ENCODE measurements around the gene SLFN5.
"Not testable (repeated sequence)": the region's sequence is repeated elsewhere in the genome, so short reads cannot be mapped to it uniquely, and the experiment has no call there.

The SLFN5 gene
- long read RNA-seq, donor 1, full-length matches to known transcripts: 3 of 10 reads
- long read RNA-seq, donor 1, partial matches to known transcripts: 7 of 10 reads
- long read RNA-seq, donor 1, other reads (novel, unspliced or antisense): 0 of 10 reads
- long read RNA-seq, donor 2, full-length matches to known transcripts: 2 of 2 reads
- long read RNA-seq, donor 2, partial matches to known transcripts: 0 of 2 reads
- long read RNA-seq, donor 2, other reads (novel, unspliced or antisense): 0 of 2 reads
- long read RNA-seq, donor 3, partial matches to known transcripts: 0 of 2 reads
- long read RNA-seq, donor 3, other reads (novel, unspliced or antisense): 0 of 2 reads
- long read RNA-seq, donor 4, full-length matches to known transcripts: 4 of 4 reads
- long read RNA-seq, donor 4, partial matches to known transcripts: 0 of 4 reads
- long read RNA-seq, donor 4, other reads (novel, unspliced or antisense): 0 of 4 reads
- long read RNA-seq, donor 5, full-length matches to known transcripts: 4 of 4 reads
- long read RNA-seq, donor 5, partial matches to known transcripts: 0 of 4 reads
- long read RNA-seq, donor 5, other reads (novel, unspliced or antisense): 0 of 4 reads
- long read RNA-seq, donor 6, partial matches to known transcripts: 0 of 2 reads
- long read RNA-seq, donor 6, other reads (novel, unspliced or antisense): 0 of 2 reads
- long read RNA-seq, donor 7: 0 reads
- long read RNA-seq, donor 8, full-length matches to known transcripts: 4 of 4 reads
- long read RNA-seq, donor 8, partial matches to known transcripts: 0 of 4 reads
- long read RNA-seq, donor 8, other reads (novel, unspliced or antisense): 0 of 4 reads

DNA sequence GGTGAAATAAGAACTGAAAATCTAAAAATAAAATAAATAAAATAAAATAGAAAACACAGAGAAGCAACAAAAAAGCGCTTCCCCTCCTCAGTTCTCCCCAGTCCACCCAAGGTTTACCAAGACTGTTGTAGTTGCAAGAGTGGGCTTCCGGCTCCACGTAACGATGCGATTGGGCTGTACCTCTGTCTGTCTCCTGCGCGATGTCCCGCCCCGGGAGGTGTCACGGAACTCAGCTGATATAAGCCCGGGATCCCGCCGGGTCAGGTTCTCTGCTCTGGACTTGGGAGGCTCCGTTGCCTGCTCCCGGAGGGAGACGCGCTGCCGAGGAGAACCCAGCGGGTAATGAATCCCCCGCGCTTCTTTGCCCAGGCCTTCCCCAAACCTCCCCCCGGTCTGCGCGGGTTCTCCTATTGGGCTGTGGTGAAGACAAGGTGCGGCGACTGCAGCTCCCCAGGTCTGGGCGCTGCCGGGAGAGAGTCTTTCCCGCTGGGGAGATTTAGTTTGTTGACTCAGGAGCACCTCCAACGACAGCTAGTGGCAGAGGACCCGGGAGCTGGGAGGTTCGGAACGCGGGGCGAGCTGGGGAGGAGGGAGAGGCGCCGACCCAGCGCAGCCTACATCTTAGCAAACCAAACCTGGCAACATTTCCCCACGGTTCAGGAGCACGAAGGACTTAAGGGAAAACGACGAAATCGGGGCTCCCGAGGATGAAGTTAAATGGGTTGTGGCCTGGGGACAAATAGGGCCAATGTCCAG lies at the start of gene SLFN5:
Gene SLFN5 (plus strand): TSS at position 268 of the 756 bp plus-strand sequence. CDS start 15,619 bp downstream, outside the sequence.
- DNase-seq: peak; percentile 91

DNA sequence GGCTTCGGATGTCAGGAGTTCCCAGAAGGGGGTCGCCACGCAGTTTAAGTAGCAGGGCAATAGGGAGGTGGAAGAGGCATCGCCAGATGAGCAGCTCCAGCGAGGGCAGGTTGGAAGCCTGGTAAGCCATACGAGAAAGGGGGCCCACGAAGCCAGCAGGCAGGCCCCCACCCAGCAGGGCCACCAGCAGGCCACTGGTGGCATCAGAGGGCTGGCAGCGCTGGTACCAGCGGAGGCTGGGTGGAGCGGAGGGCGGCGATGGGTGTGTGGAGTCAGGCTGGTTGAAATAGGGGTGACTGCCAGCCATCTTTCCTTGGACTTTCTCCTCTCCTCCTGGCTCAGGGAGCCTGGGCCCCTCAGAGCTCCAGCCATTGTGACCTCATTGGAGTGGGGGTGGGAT lies 48.9 kb upstream of the SLFN5 start, which contains the start of gene SLC35G3:
Gene SLC35G3 (minus strand): TSS at position 393 of the 400 bp plus-strand sequence. CDS start 86 bp downstream, at position 307.
- DNase-seq: not testable (repeated sequence)

DNA sequence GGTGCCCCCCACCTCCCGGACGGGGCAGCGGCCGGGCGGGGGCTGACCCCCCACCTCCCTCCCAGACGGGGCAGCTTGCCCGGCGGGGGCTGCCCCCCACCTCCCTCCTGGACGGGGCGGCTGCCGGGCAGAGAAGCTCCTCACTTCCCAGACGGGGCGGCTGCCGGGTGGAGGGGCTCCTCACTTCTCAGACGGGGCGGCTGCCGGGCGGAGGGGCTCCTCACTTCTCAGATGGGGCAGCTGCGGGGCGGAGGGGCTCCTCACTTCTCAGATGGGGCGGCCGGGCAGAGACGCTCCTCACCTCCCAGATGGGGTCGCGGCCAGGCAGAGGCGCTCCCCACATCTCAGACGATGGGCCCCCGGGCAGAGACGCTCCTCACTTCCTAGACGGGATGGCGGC lies 47.8 kb upstream of the SLFN5 start:
- not testable (repeated sequence) for DNase-seq

DNA sequence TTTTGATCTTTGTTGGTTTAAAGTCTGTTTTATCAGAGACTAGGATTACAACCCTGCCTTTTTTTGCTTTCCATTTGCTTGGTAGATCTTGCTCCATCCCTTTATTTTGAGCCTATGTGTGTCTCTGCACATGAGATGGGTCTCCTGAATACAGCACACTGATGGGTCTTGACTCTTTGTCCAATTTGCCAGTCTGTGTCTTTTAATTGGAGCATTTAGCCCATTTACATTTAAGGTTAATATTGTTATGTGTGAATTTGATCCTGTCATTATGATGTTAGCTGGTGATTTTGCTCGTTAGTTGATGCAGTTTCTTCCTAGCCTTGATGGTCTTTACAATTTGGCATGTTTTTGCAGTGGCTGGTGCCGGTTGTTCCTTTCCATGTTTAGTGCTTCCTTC lies 40.3 kb upstream of the SLFN5 start:
- not testable (repeated sequence) for DNase-seq

DNA sequence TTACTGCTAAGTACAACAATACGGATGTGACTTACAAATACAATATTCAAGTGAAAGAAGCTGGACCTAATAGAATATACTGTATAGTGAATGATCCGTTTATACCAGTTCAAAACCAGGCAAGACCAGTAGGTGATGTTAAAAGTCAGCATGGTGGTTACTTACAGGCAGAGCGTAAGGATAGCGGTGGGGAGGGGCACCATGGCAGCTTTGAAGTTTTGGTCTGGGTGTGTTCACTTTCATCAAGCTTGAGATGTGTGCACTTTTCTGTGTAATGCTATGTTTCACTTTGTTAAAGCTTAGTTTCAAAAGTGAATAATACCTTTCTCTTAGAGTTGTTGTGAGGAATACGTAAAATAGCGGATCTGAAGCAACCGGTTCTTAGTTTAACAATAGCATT lies 32.1 kb upstream of the SLFN5 start:
- no peak for DNase-seq

DNA sequence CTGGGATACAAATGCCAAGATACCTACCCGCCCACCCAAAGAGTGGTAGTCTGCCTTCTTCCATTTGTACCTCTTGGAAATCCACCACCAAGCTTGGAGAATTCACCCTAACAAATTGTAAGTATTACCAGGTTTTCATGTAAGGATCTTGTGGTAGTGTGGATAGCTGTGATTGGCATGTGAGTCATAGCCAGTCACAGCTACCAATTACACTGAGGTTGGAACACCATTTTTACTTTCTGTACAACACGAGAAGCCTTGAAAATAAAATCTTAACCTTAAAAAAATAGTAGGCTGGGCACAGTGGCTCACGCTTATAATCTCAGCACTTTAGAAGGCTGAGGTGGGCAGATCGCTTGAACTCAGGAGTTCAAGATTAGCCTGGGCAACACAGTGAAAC lies 30.2 kb upstream of the SLFN5 start:
- DNase-seq: no peak

DNA sequence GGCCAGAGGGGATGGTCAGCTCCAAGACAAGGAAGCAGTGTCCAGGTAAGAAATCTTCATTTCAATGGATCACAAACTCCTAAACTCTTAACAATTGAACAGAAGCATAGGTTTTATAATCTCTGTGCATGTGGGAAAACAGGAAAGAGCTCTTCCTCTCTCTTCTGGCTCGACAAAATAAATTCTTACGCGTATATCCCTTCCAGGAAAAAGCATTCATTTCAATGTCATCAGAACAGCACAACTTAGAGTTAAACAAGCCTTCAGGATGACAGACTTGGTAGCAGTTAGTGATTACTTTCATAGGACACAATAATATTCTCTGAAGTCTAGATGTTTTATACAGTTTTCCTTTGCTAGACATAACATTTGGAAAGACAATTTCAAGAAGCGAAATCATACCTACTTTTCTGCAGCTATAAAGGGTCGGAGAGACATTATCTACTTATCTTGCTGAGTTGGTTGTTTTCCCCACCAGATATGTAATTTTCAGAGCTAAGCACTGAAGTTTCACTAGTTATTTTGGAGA lies 29.4 kb upstream of the SLFN5 start:
- DNase-seq: no peak

DNA sequence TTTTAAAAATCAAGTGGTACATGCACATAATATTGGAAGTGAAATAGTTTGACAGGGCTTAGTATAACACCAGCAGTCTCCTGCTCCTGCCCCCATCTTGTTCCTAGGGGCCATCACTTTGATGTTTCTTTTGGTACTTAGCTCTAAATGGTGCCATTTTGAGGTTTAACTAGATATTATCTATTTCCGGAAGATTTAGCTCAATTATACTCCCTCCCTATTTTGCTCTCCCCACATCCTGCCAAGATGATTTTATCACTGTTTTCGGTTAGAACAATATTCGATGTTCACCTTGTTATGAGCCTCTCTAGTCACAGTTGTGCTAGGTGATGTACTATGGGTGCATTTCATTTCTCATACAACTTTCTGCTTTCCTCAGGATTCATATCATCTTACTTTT lies 28.7 kb upstream of the SLFN5 start:
- no peak for DNase-seq

DNA sequence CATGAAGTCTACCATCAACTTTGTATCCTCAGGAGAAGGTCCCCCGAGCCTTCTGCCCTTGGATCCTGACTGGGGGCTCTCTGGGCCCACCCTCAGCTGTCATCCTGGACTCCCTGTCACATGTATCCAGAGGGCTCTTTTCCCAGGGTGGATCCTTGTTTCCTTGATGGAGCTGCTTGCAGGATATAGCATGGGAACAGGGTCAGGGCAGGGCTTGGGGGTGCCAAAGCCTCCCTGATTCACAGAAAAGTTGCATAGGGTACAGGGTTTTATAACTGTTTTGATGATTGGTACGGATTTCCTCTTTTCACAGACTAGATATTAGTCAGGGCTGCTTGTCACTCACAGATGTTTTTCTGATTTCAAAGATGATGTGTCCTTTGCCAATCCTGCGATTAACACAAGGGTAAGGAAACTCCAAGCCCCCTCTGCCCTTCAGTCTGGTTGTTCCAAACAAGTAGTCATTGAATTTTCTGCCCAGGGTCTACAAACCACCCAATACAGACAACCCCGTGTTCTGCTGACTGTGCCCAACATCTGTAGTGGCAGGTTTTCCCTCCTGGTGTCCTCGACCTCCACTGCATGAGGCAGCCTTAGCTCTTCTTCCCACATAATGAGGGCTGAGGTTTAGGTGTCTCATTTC lies 28.1 kb upstream of the SLFN5 start:
- DNase-seq: no peak

DNA sequence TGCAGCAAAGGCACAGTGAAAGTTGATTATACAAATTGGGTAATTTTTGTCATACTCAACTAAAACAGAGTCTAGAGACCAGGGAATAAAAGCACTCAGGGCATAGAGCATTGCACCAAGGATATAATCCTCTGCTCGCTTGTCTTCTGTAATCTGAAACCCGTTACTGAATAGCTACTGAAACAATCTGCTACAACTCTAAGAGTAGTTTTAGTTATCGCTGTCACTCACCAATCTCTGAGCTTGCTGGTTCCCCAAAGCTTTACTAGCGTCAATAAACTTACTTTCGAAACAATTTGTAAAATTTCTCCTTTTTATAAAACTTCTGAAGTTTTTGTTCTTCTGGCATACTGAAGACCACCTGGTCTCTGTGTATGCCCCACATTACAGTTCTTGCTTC lies 25.8 kb upstream of the SLFN5 start:
- no peak for DNase-seq

DNA sequence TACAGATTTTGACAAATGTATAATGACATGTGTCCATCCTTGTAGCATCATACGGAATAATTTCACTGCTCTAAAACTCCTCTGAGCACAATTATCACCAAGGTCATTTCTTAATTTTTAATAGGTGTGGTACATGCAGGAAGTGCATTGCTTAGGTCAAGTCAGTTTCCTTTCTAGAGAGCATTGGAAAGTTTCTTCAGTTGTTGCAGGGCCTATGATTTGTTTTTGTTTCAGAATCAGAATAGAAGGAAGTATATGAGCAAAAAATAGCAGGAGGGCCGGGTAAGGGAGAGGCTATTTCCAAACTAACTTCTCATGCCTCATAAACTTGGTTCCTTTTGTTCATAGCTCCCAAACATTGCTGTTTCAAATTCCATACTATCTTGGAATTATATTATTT lies 24.0 kb upstream of the SLFN5 start:
- DNase-seq: no peak

DNA sequence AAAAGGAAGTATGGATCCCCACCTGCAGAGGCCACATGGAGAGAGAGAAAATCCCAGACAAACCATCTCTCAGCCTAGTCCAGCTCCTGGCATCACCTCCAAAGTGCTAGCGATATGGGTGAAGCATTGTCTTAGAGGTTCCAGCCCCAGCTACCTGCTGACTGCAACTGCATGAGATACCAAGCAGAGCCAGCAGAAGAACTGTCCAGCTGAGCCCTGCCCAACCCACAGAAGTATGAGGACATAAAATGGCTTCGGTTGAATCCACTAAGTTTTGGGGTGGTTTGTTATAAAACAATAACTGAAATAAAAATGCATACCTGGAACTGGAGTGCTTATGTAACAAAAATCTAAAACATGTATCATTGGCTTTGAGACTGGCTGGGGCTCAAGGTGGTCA lies 20.4 kb upstream of the SLFN5 start:
- DNase-seq: no peak

DNA sequence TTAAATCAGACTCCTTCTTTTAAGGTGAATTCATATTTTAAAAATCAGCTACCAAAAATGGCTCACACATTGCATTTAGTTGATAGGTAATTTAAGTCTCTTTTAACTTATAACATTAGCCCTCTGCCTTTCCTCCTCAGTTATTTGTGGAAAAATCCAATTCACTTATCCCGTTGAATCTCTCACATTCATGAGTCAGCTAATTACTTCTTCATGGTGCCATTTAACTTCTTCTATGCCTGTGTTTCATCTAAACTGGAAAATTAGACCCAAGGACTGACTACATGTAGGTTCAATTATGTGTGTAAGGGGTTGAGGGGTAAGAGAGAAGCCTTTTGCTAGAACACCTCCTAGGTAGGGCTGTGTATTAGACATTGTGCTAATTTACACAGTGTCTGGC lies 18.4 kb upstream of the SLFN5 start:
- no peak for DNase-seq

DNA sequence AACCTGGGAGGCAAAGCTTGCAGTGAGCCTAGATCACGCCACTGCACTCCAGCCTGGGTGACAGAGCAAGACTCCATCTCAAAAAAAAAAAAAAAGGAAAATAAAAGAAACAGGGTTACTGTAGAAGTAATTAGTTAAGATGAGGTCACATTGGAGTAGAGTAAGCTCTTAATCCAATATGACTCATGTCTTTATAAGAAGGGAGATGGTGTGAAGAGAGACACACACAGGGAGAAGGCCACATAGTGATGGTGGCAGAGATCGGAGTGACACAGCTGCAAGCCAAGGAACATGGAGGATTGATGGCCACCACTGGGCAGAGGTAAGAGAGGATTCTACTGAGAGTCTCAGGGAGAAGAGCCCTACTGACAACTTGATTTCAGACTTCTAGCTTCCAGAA lies 15.3 kb upstream of the SLFN5 start:
- no peak for DNase-seq

DNA sequence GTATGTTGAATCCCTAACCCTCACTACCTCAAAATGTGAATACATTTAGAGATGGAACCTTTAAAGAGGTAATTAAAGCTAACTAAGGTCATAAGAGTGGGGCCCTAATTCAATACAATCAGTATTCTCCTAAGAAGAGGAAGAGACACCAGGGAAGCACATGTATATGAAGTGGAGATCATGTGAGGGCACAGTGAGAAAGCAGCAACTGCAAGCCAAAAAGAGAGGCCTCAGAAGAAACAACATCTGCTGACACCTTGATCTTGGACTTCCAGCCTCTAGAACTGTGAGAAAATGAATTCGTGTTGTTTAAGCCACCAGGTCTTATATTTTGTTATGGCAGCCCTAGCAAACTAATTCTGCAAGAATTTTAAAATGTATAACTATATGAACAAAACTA lies 13.2 kb upstream of the SLFN5 start:
- no peak for DNase-seq

DNA sequence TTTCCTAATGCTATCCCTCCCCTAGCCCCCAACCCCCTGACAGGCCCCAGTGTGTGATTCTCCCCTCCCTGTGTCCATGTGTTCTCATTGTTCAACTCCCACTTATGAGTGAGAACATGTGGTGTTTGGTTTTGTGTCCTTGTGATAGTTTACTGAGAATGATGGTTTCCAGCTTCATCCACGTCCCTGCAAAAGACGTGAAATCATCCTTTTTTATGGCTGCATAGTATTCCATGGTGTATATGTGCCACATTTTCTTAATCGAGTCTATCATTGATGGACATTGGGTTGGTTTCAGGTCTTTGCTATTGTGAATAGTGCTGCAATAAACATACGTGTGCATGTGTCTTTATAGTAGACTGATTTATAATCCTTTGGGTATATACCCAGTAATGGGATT lies 8.6 kb upstream of the SLFN5 start:
- DNase-seq: not testable (repeated sequence)

DNA sequence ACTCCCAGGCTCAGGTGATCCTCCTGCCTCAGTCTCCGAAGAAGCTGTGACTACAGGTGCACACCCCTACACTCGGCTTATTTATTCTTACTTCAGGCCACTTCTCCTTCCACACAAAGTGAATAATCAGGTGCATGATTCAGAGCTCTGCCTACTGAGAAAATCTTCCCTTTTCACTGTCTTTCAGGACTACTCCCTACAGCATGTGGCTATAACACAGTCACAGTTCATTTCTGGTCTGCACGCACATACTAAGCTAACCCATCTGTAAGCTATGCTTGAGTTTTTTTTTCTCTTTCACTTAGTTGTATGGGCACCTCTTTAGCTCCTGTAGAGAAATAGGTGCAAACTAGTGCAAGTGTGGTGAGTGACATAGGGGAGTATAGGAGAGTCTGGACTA lies 7.6 kb upstream of the SLFN5 start:
- DNase-seq: no peak

DNA sequence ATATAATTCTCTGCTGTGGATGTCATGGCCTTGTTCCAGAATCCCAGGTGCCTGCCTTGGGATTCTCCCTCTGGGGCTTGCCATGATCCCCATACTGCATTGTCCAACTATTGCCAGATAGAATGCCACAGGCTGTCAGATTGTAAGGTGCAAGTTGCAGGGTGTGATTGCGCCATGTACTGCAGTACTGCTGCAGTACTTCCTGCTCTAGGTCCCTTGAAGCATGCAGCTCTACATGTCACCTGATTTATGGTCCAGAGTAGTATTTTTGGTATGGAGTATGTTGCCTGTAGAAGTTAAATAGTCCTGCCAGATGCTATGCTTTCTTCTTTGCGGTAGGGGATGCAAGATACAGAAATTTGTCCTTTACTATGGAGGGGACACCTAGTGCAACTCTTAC lies 7.0 kb upstream of the SLFN5 start:
- DNase-seq: no peak

DNA sequence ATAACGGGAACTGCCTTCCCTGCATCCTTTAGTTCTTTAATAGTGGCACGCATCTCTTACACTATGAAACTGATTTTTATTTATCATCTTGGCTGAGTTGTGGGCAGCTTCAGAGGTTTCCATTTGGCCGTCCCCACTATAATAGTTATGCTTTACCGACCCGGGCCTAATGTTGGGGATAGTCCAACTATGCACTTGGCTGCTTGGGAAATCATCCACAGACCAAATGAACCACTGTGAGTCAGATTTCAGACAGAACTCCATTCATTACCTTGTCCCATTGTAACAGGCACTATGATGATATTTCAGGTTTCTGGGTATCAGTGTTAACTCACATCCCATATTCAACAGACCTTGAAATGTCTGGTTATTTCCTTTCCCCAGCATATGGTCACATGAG lies 6.1 kb upstream of the SLFN5 start:
- DNase-seq: no peak

DNA sequence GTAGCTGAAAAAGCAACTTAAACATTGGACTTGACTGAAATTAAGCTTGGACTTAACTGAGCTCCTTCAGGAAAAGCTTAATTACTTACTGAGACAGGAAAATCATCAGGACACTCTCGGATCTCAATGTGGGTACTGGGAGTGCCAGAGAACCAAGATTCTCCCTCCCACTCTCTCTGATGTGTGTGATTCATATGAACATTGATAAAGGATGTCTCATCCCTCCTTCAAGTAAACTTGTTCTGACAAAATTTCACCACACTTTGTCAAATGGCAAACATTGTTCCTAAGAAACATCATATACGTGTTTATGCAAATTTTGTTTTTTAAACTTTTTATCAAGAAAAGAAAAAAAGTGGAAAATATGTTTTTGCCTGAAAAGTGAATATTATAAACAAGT lies 4.1 kb upstream of the SLFN5 start:
- no peak for DNase-seq

DNA sequence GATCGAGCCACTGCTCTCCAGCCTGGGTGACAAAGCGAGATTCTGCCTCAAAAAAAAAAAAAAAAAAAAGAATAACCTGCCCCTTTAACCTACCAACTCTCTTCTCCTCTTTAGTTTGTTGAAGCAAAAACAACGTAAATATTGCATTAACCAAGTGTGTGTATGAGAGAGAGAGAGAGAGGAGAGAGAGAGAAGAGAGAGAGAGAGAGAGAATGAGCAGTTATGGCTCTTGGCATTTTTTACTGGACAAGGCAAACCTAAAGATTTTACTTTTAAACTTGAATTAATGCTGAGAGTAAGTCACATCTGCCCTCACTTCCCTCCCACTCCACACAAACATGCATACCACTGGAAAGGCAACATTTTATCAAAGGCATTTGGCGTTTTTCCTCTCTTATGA lies 3.0 kb upstream of the SLFN5 start:
- no peak for DNase-seq

DNA sequence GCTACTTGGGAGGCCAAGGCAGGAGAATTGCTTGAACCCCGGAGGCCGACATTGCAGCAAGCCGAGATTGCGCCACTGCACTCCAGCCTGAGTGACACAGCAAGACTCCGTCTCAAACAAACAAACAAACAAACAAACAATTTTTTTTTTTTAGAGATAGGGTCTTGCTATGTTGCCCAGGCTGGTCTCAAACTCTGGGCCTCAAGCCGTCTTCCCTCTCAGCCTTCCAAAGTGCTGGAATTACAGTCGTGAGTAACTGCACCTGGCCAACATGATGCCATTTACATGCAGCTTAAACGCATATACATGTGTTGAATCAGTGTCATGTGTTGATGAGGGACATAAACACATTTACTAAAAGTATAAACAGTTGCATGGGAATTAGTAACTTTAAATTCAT lies 2.0 kb upstream of the SLFN5 start:
- no peak for DNase-seq

Data from right kidney (tissue), 9 donors.